Gastrocnemius medialis (tissue), 4 donors: ENCODE data around the gene SH3YL1.

Experiments
- POLR2A ChIP-seq, 2 donors: fragments of 450-650 bp; IDR thresholded peaks; one replicate each; pipeline ENCODE4 v1.6.1; 2017; ENCODE audit warnings: antibody characterized with exemption in 2 of 2, mild to moderate bottlenecking in 2 of 2, moderate library complexity in 2 of 2
- TF ChIP-seq, protein P1 (sequence below), 5 experiments: fragments of 450-650 bp in 3 of 5; fragments of 200-600 bp in 2 of 5; sonication (generic) in 2 of 5; IDR thresholded peaks in 4 of 5; conservative IDR thresholded peaks in 1 of 5; 1 replicate in 4 of 5; 2 replicates in 1 of 5; pipeline ENCODE4 v1.5.1; 2016 to 2019; ENCODE audit warnings: antibody characterized with exemption in 5 of 5, mild to moderate bottlenecking in 3 of 5, moderate library complexity in 3 of 5

DNA sequence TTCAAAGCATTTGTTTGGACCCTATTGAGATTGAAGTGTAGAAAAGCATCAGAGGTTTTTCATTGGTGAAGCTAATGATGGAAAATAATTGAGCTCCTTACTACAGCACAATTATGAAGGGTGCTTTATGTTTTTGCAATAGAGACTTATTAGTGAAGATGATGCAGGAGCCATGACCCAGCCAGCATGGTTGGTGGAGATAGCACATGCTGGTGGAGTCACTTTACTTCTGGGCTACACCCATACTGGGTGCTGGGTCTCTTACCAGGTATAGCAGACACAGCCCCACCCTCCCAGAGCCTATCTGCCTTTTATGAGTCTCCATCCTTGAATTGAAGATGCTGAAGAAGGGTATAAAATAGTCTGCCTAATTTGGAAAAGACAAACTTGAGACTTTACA, 4.5 kb upstream of the SH3YL1 start:
- no peak for TF ChIP-seq POLR2A (IDR thresholded peaks at IDR 0.05)
- TF ChIP-seq, protein P1, sequence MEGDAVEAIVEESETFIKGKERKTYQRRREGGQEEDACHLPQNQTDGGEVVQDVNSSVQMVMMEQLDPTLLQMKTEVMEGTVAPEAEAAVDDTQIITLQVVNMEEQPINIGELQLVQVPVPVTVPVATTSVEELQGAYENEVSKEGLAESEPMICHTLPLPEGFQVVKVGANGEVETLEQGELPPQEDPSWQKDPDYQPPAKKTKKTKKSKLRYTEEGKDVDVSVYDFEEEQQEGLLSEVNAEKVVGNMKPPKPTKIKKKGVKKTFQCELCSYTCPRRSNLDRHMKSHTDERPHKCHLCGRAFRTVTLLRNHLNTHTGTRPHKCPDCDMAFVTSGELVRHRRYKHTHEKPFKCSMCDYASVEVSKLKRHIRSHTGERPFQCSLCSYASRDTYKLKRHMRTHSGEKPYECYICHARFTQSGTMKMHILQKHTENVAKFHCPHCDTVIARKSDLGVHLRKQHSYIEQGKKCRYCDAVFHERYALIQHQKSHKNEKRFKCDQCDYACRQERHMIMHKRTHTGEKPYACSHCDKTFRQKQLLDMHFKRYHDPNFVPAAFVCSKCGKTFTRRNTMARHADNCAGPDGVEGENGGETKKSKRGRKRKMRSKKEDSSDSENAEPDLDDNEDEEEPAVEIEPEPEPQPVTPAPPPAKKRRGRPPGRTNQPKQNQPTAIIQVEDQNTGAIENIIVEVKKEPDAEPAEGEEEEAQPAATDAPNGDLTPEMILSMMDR (IDR thresholded peaks at IDR 0.05 in 4 of 5, conservative IDR thresholded peaks at IDR 0.05 in 1 of 5): no peak
